ENCODE data around the gene PTPRM.

Gene PTPRM

DNA sequence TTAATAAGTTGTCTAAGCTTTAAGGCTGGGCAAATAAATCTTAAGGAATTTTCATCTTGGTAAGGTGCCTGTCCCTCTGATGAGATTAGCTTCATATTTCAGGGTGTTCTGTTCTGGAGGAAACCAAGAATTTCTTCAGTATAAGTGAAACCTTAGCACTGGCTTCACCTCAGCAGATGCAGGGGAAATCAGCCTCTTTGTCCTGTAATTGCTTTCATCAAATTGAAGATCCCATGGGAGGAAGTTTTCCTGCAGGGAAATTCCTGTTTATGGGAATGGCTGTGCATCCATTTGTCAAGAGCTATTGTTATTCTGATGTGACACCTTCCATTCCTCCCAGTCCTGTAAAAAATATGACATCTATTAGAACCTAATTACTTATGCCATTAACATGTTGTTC is 174.5 kb downstream of the PTPRM start:
- Histone ChIP-seq H3K27me3 (ENCODE audit: insufficient read depth, low read depth) (no peaks in the 10 kb centered on the region), H3K27ac (no peak overlapping the region)

DNA sequence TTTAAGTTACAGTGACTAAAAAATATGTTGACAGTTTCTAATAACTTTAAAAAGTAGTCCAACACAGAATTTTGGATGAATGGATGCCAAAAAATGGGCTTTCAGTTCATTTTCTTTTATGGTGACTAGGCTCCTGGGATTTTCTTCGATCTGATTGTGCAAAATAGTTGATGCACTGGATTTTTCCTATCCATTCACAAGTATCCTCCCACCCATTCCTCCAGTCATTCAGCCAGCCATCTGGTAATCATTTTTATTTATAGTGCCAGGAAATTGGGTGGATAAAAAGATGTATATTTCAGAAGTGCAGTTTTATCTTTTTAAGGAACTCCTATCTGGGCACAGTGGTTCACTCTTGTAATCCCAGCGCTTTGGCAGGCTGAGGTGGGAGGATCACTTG is 175.1 kb downstream of the PTPRM start:
- H3K36me3 ChIP-seq (ENCODE audit: insufficient read depth) = no peaks in the 10 kb centered on the region
- no peaks in the 10 kb centered on the region for H4K20me1 ChIP-seq (ENCODE audit: insufficient read depth)
- TF ChIP-seq, protein P1, sequence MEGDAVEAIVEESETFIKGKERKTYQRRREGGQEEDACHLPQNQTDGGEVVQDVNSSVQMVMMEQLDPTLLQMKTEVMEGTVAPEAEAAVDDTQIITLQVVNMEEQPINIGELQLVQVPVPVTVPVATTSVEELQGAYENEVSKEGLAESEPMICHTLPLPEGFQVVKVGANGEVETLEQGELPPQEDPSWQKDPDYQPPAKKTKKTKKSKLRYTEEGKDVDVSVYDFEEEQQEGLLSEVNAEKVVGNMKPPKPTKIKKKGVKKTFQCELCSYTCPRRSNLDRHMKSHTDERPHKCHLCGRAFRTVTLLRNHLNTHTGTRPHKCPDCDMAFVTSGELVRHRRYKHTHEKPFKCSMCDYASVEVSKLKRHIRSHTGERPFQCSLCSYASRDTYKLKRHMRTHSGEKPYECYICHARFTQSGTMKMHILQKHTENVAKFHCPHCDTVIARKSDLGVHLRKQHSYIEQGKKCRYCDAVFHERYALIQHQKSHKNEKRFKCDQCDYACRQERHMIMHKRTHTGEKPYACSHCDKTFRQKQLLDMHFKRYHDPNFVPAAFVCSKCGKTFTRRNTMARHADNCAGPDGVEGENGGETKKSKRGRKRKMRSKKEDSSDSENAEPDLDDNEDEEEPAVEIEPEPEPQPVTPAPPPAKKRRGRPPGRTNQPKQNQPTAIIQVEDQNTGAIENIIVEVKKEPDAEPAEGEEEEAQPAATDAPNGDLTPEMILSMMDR (conservative IDR thresholded peaks at IDR 0.05; ENCODE audit: low read depth, low read length) = no peak
- H3K27me3 ChIP-seq (ENCODE audit: insufficient read depth, low read depth) = no peaks in the 10 kb centered on the region
- H2AFZ ChIP-seq (ENCODE audit: low read depth) = no peak overlapping the region
- no peaks in the 10 kb centered on the region for H3K79me2 ChIP-seq (ENCODE audit: insufficient read depth, low read depth)
- H3K4me1 ChIP-seq (ENCODE audit: low read depth, poor library complexity, severe bottlenecking) = no peaks in the 10 kb centered on the region
- no peak overlapping the region for H3K9ac ChIP-seq
- no peak overlapping the region for H3K4me3 ChIP-seq (IDR thresholded peaks at IDR 0.05; ENCODE audit: insufficient read depth, low read depth, low read length)
- no peak overlapping the region for H3K27ac ChIP-seq
- H3K4me2 ChIP-seq = no peak overlapping the region

More for the DNA sequence above, 174.5 kb downstream of the PTPRM start:
- Histone ChIP-seq H4K20me1 (ENCODE audit: insufficient read depth) (no peaks in the 10 kb centered on the region), H3K4me2 (no peak overlapping the region), H3K4me3 (IDR thresholded peaks at IDR 0.05; ENCODE audit: insufficient read depth, low read depth, low read length) (no peak overlapping the region), H2AFZ (ENCODE audit: low read depth) (no peak overlapping the region), H3K79me2 (ENCODE audit: insufficient read depth, low read depth) (no peaks in the 10 kb centered on the region), H3K4me1 (ENCODE audit: low read depth, poor library complexity, severe bottlenecking) (no peaks in the 10 kb centered on the region), H3K9ac (no peak overlapping the region), H3K36me3 (ENCODE audit: insufficient read depth) (no peaks in the 10 kb centered on the region)
- TF ChIP-seq, protein P1 (conservative IDR thresholded peaks at IDR 0.05; ENCODE audit: low read depth, low read length) = no peak

DNA sequence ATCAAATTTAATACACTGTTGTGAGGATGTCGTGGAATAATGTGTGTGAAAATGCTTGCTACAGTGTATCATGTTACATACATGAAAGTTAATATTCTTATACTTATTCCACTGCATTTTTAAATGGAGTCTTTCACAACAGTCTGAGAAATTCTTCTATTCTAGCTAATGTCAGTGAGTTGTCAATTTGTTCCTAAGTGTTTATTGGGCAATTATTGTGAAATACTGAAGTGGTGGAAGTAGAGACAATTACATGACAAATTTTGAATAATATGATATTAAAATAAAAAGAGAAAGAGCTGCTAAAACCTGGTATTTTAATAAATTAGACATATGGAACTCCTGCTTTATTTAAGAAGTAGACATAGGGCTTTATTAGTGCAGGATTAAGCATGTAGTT is 176.1 kb downstream of the PTPRM start:
- no peaks in the 10 kb centered on the region for H4K20me1 ChIP-seq (ENCODE audit: insufficient read depth)
- H2AFZ ChIP-seq (ENCODE audit: low read depth) = no peak overlapping the region
- H3K79me2 ChIP-seq (ENCODE audit: insufficient read depth, low read depth) = no peaks in the 10 kb centered on the region
- H3K27ac ChIP-seq = no peak overlapping the region
- no peak overlapping the region for H3K9ac ChIP-seq
- no peak overlapping the region for H3K4me3 ChIP-seq (IDR thresholded peaks at IDR 0.05; ENCODE audit: insufficient read depth, low read depth, low read length)
- no peaks in the 10 kb centered on the region for H3K27me3 ChIP-seq (ENCODE audit: insufficient read depth, low read depth)
- TF ChIP-seq, protein P1 (conservative IDR thresholded peaks at IDR 0.05; ENCODE audit: low read depth, low read length) = no peak
- H3K4me1 ChIP-seq (ENCODE audit: low read depth, poor library complexity, severe bottlenecking) = no peaks in the 10 kb centered on the region
- H3K4me2 ChIP-seq = no peak overlapping the region
- no peaks in the 10 kb centered on the region for H3K36me3 ChIP-seq (ENCODE audit: insufficient read depth)

DNA sequence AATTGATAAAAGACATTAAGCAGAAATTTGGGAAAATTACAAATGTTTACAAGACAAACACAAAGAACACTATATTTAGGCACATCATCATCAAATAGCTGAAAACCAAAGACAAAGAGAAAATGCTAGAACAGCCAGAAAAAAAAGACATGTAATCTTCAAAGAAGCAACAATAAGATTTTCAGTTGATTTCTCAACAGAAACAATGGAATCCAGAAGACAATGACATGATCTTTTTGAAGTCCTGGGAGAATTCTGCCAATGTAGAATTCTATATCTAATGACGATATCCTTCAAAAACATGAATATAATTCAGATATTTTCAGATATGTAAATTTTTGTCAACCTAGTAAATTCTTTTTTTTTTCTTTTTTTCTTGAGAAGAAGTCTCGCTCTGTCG is 179.0 kb downstream of the PTPRM start:
- Histone ChIP-seq H3K36me3 (ENCODE audit: insufficient read depth) (no peaks in the 10 kb centered on the region), H3K27me3 (ENCODE audit: insufficient read depth, low read depth) (no peaks in the 10 kb centered on the region), H3K79me2 (ENCODE audit: insufficient read depth, low read depth) (no peaks in the 10 kb centered on the region), H3K4me3 (IDR thresholded peaks at IDR 0.05; ENCODE audit: insufficient read depth, low read depth, low read length) (no peak overlapping the region), H4K20me1 (ENCODE audit: insufficient read depth) (no peaks in the 10 kb centered on the region), H3K9ac (no peak overlapping the region), H3K27ac (no peak overlapping the region), H3K4me1 (ENCODE audit: low read depth, poor library complexity, severe bottlenecking) (no peaks in the 10 kb centered on the region), H2AFZ (ENCODE audit: low read depth) (no peak overlapping the region), H3K4me2 (no peak overlapping the region)
- TF ChIP-seq, protein P1 (conservative IDR thresholded peaks at IDR 0.05; ENCODE audit: low read depth, low read length) = no peak

All from KMS-11 (cell line).